Measurements from ENCODE around the gene FA2H.

Gene FA2H

GRCh38 chr16:74667255-74667700 lies 107.3 kb downstream of the FA2H start:
- DNase-seq (ENCODE audit: low read depth): peak; percentile 17
- H3K4me3 ChIP-seq (ENCODE audit: low read length): peak overlapping the region; percentile 90
- TF ChIP-seq CTCF (IDR thresholded peaks at IDR 0.05; ENCODE audit: insufficient read depth, low read depth, low read length, missing control alignments): no peak

- H3K4me3 ChIP-seq (ENCODE audit: low read length): peak within 1 kb of the TSS; percentile 90
- no peak for TF ChIP-seq CTCF (IDR thresholded peaks at IDR 0.05; ENCODE audit: insufficient read depth, low read depth, low read length, missing control alignments)
- DNase-seq (ENCODE audit: low read depth): peak; percentile 99
Measured at GRCh38 chr16:74666425-74667254, 108.0 kb downstream of the FA2H start, which contains the start of gene RFWD3. Gene RFWD3, minus strand, starts transcription at chr16:74666877. Its CDS starts 5,428 bp downstream, at chr16:74661449.

GRCh38 chr16:74666010-74666421 lies 108.6 kb downstream of the FA2H start:
- peak overlapping the region; percentile 90 for H3K4me3 ChIP-seq (ENCODE audit: low read length)
- no peak for TF ChIP-seq CTCF (IDR thresholded peaks at IDR 0.05; ENCODE audit: insufficient read depth, low read depth, low read length, missing control alignments)

More at GRCh38 chr16:74666010-74666421, 108.6 kb downstream of the FA2H start:
- peak; percentile 4 for DNase-seq (ENCODE audit: low read depth)
